H9 (cell line): ENCODE data around the gene MTRR. TPM values are rescaled to one million over a fixed set of nuclear protein-coding genes. Genes with fewer than 3 reads are reported as not detected.

ENCODE experiments used
- DNase-seq: peaks from one replicate; pipeline ENCODE4 v3.0.0-alpha.2; 2017
- H2AFZ ChIP-seq: one replicate; pipeline ENCODE4 v1.6.1; 2013; ENCODE audit warnings: mild to moderate bottlenecking, low read length, control low read depth, moderate library complexity
- H2AK5ac ChIP-seq: 2 replicates; pipeline ENCODE4 v1.6.1; 2013; ENCODE audit warnings: low read length, control low read depth, mixed read lengths; ENCODE audit not compliant: insufficient read length
- H2BK120ac ChIP-seq: one replicate; pipeline ENCODE4 v1.6.1; 2013; ENCODE audit warnings: low read depth, mild to moderate bottlenecking, low read length, control low read depth, inconsistent platforms; ENCODE audit not compliant: poor library complexity, severe bottlenecking
- H2BK12ac ChIP-seq: 2 replicates; pipeline ENCODE4 v1.6.1; 2013; ENCODE audit warnings: low read length, control low read depth, mixed read lengths, low read depth; ENCODE audit not compliant: insufficient read length
- H2BK15ac ChIP-seq: 2 replicates; pipeline ENCODE4 v1.6.1; 2013; ENCODE audit warnings: low read depth, low read length, control low read depth
- H2BK20ac ChIP-seq: one replicate; pipeline ENCODE4 v1.6.1; 2013; ENCODE audit warnings: low read depth, mild to moderate bottlenecking, low read length, control low read depth, inconsistent platforms; ENCODE audit not compliant: poor library complexity, severe bottlenecking
- H2BK5ac ChIP-seq: 2 replicates; pipeline ENCODE4 v1.6.1; 2013; ENCODE audit warnings: low read length, control low read depth, mixed read lengths; ENCODE audit not compliant: insufficient read length
- H3K14ac ChIP-seq: 2 replicates; pipeline ENCODE4 v1.6.1; 2013; ENCODE audit warnings: low read length, control low read depth; ENCODE audit not compliant: insufficient read depth
- H3K18ac ChIP-seq: 2 replicates; pipeline ENCODE4 v1.6.1; 2013; ENCODE audit warnings: low read depth, mild to moderate bottlenecking, mixed read lengths, low read length, control low read depth; ENCODE audit not compliant: insufficient read length
- H3K23ac ChIP-seq: 2 replicates; pipeline ENCODE4 v1.6.1; 2013; ENCODE audit warnings: low read length, control low read depth, mixed read lengths, low read depth; ENCODE audit not compliant: insufficient read length
- H3K23me2 ChIP-seq: 2 replicates; pipeline ENCODE4 v1.6.1; 2013; ENCODE audit warnings: low read depth, mild to moderate bottlenecking, mixed read lengths, low read length, control low read depth; ENCODE audit not compliant: insufficient read length, poor library complexity, severe bottlenecking
- H3K27ac ChIP-seq: 2 replicates; pipeline ENCODE4 v1.5.1; 2013; ENCODE audit warnings: low read length, control low read depth, mixed read lengths, low read depth; ENCODE audit not compliant: insufficient read length
- H3K27me3 ChIP-seq: 2 replicates; pipeline ENCODE4 v1.6.1; 2013; ENCODE audit warnings: low read length, control low read depth, inconsistent platforms; ENCODE audit not compliant: insufficient read depth
- H3K4ac ChIP-seq: 2 replicates; pipeline ENCODE4 v1.6.1; 2013; ENCODE audit warnings: low read depth, mild to moderate bottlenecking, control low read depth, inconsistent platforms, low read length, moderate library complexity
- H3K4me1 ChIP-seq: 2 replicates; pipeline ENCODE4 v1.6.1; 2013; ENCODE audit warnings: low read length, control low read depth, inconsistent platforms; ENCODE audit not compliant: insufficient read depth
- H3K4me2 ChIP-seq: 2 replicates; pipeline ENCODE4 v1.6.1; 2013; ENCODE audit warnings: low read length, control low read depth, mixed read lengths; ENCODE audit not compliant: insufficient read length, insufficient read depth
- H3K56ac ChIP-seq: 2 replicates; pipeline ENCODE4 v1.6.1; 2013; ENCODE audit warnings: low read depth, mild to moderate bottlenecking, mixed read lengths, low read length, control low read depth; ENCODE audit not compliant: insufficient read length
- H3K79me1 ChIP-seq: 2 replicates; pipeline ENCODE4 v1.6.1; 2013; ENCODE audit warnings: low read depth, mild to moderate bottlenecking, moderate library complexity, low read length, control low read depth, inconsistent platforms; ENCODE audit not compliant: insufficient read depth, poor library complexity, severe bottlenecking
- H3K79me2 ChIP-seq: 2 replicates; pipeline ENCODE4 v1.6.1; 2013; ENCODE audit warnings: low read length, control low read depth, inconsistent platforms; ENCODE audit not compliant: insufficient read depth
- H3K9ac ChIP-seq: 2 replicates; pipeline ENCODE4 v1.6.1; 2013; ENCODE audit warnings: low read length, control low read depth, mixed read lengths; ENCODE audit not compliant: insufficient read length; ENCODE audit errors: extremely low read depth
- H3K9me3 ChIP-seq: one replicate; pipeline ENCODE4 v1.6.1; 2013; ENCODE audit warnings: low read depth, low read length, inconsistent platforms; ENCODE audit not compliant: control insufficient read depth
- H3T11ph ChIP-seq: one replicate; pipeline ENCODE4 v1.6.1; 2013; ENCODE audit warnings: mild to moderate bottlenecking, low read length, control low read depth, inconsistent platforms
- H4K20me1 ChIP-seq: one replicate; pipeline ENCODE4 v1.6.1; 2013; ENCODE audit not compliant: control insufficient read depth, insufficient read length, insufficient read depth
- H4K5ac ChIP-seq: 2 replicates; pipeline ENCODE4 v1.6.1; 2013; ENCODE audit warnings: low read depth, mild to moderate bottlenecking, mixed read lengths, low read length, control low read depth; ENCODE audit not compliant: insufficient read length
- H4K8ac ChIP-seq: replicated peaks from 2 replicates; pipeline ENCODE4 v1.6.1; 2013; ENCODE audit warnings: low read length, control low read depth, mixed read lengths, low read depth; ENCODE audit not compliant: insufficient read length
- H4K91ac ChIP-seq: 2 replicates; pipeline ENCODE4 v1.6.1; 2013; ENCODE audit warnings: low read depth, mild to moderate bottlenecking, moderate library complexity, mixed read lengths, low read length, control low read depth; ENCODE audit not compliant: insufficient read length
- H3K27ac Mint-ChIP-seq, 3 experiments: 2 replicates in 2 of 3; 3 replicates in 1 of 3; pipeline ENCODE4 v1.8.0; 2020 to 2021; ENCODE audit warnings: mixed read lengths in 3 of 3, mild to moderate bottlenecking in 1 of 3, moderate library complexity in 1 of 3
- H3K27me3 Mint-ChIP-seq: 2 replicates; pipeline ENCODE4 v1.8.0; 2021; ENCODE audit warnings: low read depth, mild to moderate bottlenecking, moderate library complexity, mixed read lengths
- H3K36me3 Mint-ChIP-seq, 3 experiments: 2 replicates in 2 of 3; 3 replicates in 1 of 3; pipeline ENCODE4 v1.8.0; 2020 to 2021; ENCODE audit warnings: low read depth in 3 of 3, mixed read lengths in 3 of 3; ENCODE audit not compliant: insufficient read depth in 1 of 3
- H3K4me1 Mint-ChIP-seq, 2 experiments: 2 replicates each; pipeline ENCODE4 v1.8.0; 2020; ENCODE audit warnings: mixed read lengths in 2 of 2
- H3K4me3 Mint-ChIP-seq, 2 experiments: 2 replicates in 1 of 2; 3 replicates in 1 of 2; pipeline ENCODE4 v1.8.0; 2020 to 2021; ENCODE audit warnings: mild to moderate bottlenecking in 2 of 2, mixed read lengths in 2 of 2, moderate library complexity in 1 of 2
- H3K9me3 Mint-ChIP-seq, 2 experiments: 2 replicates in 1 of 2; 3 replicates in 1 of 2; pipeline ENCODE4 v1.8.0; 2020; ENCODE audit warnings: mild to moderate bottlenecking in 2 of 2, mixed read lengths in 2 of 2, moderate library complexity in 1 of 2
- CTCF ChIP-seq: fragments of 200-600 bp; sonication (generic); conservative IDR thresholded peaks from 3 replicates; pipeline ENCODE4 v1.8.0; 2021; ENCODE audit warnings: antibody characterized with exemption, mild to moderate bottlenecking
- WGBS: extraction: QIAGEN DNeasy Blood & Tissue Kit; methylation state at CpG from one replicate; pipeline ENCODE4 v1.1.7; 2013; ENCODE audit warnings: missing lambda C conversion rate, low lambda C conversion rate, mixed read lengths; ENCODE audit not compliant: insufficient read length; ENCODE audit errors: extremely low coverage; 5-methylcytosine and 5-hydroxymethylcytosine counted together
- total RNA-seq: library from RNA; stranded (reverse); gene quantifications from 2 replicates; pipeline ENCODE4 v1.2.1, GENCODE V29; 2021

Gene MTRR
- total RNA-seq, 1 experiment from 2014 or later: 66.0 TPM

GRCh38 chr5:7881816-7882215 is 12.9 kb downstream of the MTRR start:
- Histone ChIP-seq H2BK12ac (no peak overlapping the region), H3K9ac (no peak overlapping the region), H4K5ac (no peak overlapping the region), H3K4me2 (no peak overlapping the region), H3K23me2 (no peaks in the 10 kb centered on the region), H3K56ac (no peak overlapping the region), H4K91ac (no peak overlapping the region), H2BK20ac (no peak overlapping the region), H3K4ac (no peak overlapping the region), H3K79me2 (no peaks in the 10 kb centered on the region), H2BK15ac (no peak overlapping the region), H2BK5ac (no peak overlapping the region), H4K20me1 (no peaks in the 10 kb centered on the region), H3K27ac (no peak overlapping the region), H4K8ac (no peak overlapping the region), H3K9me3 (no peaks in the 10 kb centered on the region), H3T11ph (no peak overlapping the region), H2BK120ac (no peak overlapping the region), H3K4me1 (no peaks in the 10 kb centered on the region), H3K23ac (no peak overlapping the region), H3K18ac (no peak overlapping the region), H3K27me3 (no peaks in the 10 kb centered on the region), H2AFZ (no peak overlapping the region), H3K14ac (no peak overlapping the region), H3K79me1 (no peaks in the 10 kb centered on the region), H2AK5ac (no peak overlapping the region)
- no peaks in the 10 kb centered on the region for H3K27me3 Mint-ChIP-seq
- no peak for DNase-seq
- H3K4me3 Mint-ChIP-seq: no peak overlapping the region
- peaks cover 32 to 82% (median 70%) of the 10 kb centered on the region in 3 experiments; a peak in 6 of 7 replicates for H3K36me3 Mint-ChIP-seq
- no CpG with 5 or more reads among the region's 2 CpGs for WGBS
- TF ChIP-seq CTCF: no peak
- no peak overlapping the region for H3K27ac Mint-ChIP-seq
- no peaks in the 10 kb centered on the region for H3K9me3 Mint-ChIP-seq
- no peaks in the 10 kb centered on the region for H3K4me1 Mint-ChIP-seq
